ENCODE data around the gene ZFTA. TPM values are rescaled to one million over a fixed set of nuclear protein-coding genes. Genes with fewer than 3 reads are reported as not detected.

ZFTA gene
- total and polyA plus RNA-seq, 2 donors (not counting 3 experiments of a cell fraction or from before 2014, with no cell fraction given), result 9.9 to 25.2 TPM

DNA sequence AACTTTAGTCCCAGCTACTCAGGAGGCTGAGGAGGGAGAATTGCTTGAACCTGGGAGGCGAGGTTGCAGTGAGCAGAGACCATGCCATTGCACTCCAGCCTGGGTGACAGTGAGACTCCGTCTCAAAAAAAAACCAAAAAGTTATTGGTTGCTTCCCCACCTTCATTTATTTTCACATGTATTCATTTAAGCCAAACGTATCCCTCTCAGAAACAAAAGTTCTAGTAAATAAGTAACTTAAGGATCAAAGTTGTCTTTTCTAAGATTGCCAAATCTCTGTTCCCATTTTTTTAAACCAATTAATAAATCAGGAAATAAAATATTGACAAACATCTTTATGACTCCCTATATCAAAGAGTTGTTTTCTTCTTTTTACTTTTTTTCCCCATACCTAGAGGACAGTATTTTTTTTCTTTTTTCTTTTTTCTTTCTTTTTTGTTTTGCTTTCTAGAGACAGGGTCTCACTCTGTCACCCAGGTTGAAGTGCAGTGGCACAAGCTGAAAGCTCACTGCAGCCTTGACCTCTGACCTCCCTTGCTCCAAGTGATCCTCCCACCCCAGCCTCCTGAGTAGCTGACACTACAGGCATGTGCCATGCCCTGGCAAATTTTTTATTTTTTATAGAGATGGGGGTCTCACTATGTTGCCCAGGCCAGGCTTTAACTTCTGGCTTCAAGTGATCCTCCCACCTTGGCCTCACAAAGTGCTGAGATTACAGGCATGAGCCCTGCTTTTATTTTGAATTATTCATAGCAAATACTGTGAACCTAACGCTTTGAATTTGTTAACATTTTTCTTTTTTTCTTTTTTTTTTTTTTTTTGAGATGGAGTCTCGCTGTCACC is 11.4 kb downstream of the ZFTA start:
- Histone ChIP-seq H3K79me2 (ENCODE audit: control insufficient read depth, insufficient read depth, low read length) (no peaks in the 10 kb centered on the region), H3K4me1 (ENCODE audit: control insufficient read depth, extremely low read depth, insufficient read depth, low read length) (no peaks in the 10 kb centered on the region), H3K9ac (replicated peaks; ENCODE audit: extremely low read depth, insufficient read depth, low read length) (no peak overlapping the region), H3K4me3 (replicated peaks in 1 of 3; ENCODE audit: insufficient read depth in 1 of 3, low read depth in 1 of 3, low read length in 3 of 3) (no peak overlapping the region), H2AFZ (ENCODE audit: low read depth, low read length) (no peak overlapping the region), H4K20me1 (replicated peaks; ENCODE audit: control insufficient read depth, extremely low read depth, insufficient read depth, low read length) (no peaks in the 10 kb centered on the region), H3K4me2 (ENCODE audit: insufficient read depth, low read length) (no peak overlapping the region), H3K27ac (ENCODE audit: insufficient read depth, low read depth, low read length) (no peak overlapping the region), H3K27me3 (ENCODE audit: control insufficient read depth in 2 of 2, insufficient read depth in 2 of 2, low read length in 2 of 2) (no peaks in the 10 kb centered on the region), H3K9me1 (replicated peaks; ENCODE audit: control insufficient read depth, extremely low read depth, insufficient read depth, low read length) (no peaks in the 10 kb centered on the region), H3K36me3 (ENCODE audit: control insufficient read depth in 2 of 2, extremely low read depth in 1 of 2, insufficient read depth in 2 of 2, low read length in 2 of 2) (peaks cover 9 to 12% of the 10 kb centered on the region in 2 experiments), H3K9me3 (replicated peaks; ENCODE audit: control insufficient read depth, insufficient read depth, low read length) (no peaks in the 10 kb centered on the region)
- POLR2A ChIA-PET, result no interaction called here
- TF ChIP-seq MYC (IDR thresholded peaks at IDR 0.05; ENCODE audit: low read depth, low read length) (no peak), FOS (IDR thresholded peaks at IDR 0.05; ENCODE audit: borderline replicate concordance, insufficient read depth, low read length) (no peak), EZH2 (IDR thresholded peaks at IDR 0.05; ENCODE audit: borderline replicate concordance, low read depth, low read length, severe bottlenecking) (no peak), JUN (IDR thresholded peaks at IDR 0.05; ENCODE audit: borderline replicate concordance, insufficient read depth, insufficient read length, low read depth) (no peak), POLR2A (IDR thresholded peaks at IDR 0.05; ENCODE audit: low read depth, low read length) (no peak), GATA2 (IDR thresholded peaks at IDR 0.05; ENCODE audit: insufficient read depth, insufficient read length, low read depth, low read length) (no peak), POLR2AphosphoS5 (IDR thresholded peaks at IDR 0.05; ENCODE audit: insufficient read depth, low read depth, low read length) (no peak)
- TF ChIP-seq, protein P1, sequence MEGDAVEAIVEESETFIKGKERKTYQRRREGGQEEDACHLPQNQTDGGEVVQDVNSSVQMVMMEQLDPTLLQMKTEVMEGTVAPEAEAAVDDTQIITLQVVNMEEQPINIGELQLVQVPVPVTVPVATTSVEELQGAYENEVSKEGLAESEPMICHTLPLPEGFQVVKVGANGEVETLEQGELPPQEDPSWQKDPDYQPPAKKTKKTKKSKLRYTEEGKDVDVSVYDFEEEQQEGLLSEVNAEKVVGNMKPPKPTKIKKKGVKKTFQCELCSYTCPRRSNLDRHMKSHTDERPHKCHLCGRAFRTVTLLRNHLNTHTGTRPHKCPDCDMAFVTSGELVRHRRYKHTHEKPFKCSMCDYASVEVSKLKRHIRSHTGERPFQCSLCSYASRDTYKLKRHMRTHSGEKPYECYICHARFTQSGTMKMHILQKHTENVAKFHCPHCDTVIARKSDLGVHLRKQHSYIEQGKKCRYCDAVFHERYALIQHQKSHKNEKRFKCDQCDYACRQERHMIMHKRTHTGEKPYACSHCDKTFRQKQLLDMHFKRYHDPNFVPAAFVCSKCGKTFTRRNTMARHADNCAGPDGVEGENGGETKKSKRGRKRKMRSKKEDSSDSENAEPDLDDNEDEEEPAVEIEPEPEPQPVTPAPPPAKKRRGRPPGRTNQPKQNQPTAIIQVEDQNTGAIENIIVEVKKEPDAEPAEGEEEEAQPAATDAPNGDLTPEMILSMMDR (IDR thresholded peaks at IDR 0.05; ENCODE audit: extremely low read depth in 1 of 2, insufficient read depth in 1 of 2, low read depth in 1 of 2, low read length in 2 of 2), result no peak
- TF ChIP-seq, protein P2, sequence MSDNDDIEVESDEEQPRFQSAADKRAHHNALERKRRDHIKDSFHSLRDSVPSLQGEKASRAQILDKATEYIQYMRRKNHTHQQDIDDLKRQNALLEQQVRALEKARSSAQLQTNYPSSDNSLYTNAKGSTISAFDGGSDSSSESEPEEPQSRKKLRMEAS (IDR thresholded peaks at IDR 0.05; ENCODE audit: insufficient read depth, insufficient read length), result no peak
- intact Hi-C loops (cut with micrococcal nuclease), result no loop called here
- DNase-seq (ENCODE audit: low read depth, low spot score) (no peak), FAIRE-seq (no peak)
- CTCF ChIA-PET, result no interaction called here
- dilution Hi-C loops (cut with MboI; ENCODE audit: extremely low pct_ligation_motif_present, low sequenced_read_pairs), result no loop called here
- no TSS peak for BruUV-seq (replicated peaks)
